Measurements from ENCODE around the gene KNOP1. TPM values are rescaled to one million over a fixed set of nuclear protein-coding genes. Genes with fewer than 3 reads are reported as not detected.
"Not testable (repeated sequence)": the region's sequence is repeated elsewhere in the genome, so short reads cannot be mapped to it uniquely, and the experiment has no call there.

The KNOP1 gene
- total RNA-seq, 1 donor from 2014 or later, result 16.5 TPM

DNA sequence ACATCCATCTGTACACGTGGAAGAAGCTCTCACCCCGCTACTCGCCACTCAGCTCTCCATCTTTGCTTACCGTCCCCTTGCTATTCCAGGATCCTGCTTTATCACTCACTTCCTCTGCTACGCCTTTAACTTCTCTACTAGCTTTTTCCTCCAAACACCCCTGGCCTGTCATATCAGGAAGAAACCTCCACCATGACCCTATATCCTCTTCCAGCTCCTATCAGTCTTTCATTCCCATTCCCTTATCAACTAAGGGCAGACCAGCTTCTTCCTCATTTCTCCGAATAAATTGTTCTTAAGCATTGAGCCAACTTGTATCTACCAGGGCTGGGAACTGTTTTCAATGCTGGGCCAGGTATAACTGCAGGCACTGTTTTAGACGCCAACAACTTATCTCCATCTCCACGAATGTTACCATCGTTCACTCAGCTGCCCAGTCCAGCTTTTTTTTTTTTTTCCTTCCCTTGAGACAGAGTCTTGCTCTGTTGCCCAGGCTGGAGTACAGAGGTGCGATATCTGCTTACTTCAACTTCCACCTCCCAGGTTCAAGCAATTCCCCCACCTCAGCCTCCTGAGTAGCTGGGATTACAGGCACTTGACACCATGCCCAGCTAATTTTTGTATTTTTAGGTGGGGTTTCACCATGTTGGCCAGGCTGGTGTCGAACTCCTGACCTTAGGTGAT, 4.4 kb upstream of the KNOP1 start:
- H3K4me3 ChIP-seq (ENCODE audit: low read depth, low read length), result no peak overlapping the region
- no peak for DNase-seq (ENCODE audit: low read depth)
- TF ChIP-seq, protein P1, sequence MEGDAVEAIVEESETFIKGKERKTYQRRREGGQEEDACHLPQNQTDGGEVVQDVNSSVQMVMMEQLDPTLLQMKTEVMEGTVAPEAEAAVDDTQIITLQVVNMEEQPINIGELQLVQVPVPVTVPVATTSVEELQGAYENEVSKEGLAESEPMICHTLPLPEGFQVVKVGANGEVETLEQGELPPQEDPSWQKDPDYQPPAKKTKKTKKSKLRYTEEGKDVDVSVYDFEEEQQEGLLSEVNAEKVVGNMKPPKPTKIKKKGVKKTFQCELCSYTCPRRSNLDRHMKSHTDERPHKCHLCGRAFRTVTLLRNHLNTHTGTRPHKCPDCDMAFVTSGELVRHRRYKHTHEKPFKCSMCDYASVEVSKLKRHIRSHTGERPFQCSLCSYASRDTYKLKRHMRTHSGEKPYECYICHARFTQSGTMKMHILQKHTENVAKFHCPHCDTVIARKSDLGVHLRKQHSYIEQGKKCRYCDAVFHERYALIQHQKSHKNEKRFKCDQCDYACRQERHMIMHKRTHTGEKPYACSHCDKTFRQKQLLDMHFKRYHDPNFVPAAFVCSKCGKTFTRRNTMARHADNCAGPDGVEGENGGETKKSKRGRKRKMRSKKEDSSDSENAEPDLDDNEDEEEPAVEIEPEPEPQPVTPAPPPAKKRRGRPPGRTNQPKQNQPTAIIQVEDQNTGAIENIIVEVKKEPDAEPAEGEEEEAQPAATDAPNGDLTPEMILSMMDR (conservative IDR thresholded peaks at IDR 0.05; ENCODE audit: low read depth, low read length), result no peak

DNA sequence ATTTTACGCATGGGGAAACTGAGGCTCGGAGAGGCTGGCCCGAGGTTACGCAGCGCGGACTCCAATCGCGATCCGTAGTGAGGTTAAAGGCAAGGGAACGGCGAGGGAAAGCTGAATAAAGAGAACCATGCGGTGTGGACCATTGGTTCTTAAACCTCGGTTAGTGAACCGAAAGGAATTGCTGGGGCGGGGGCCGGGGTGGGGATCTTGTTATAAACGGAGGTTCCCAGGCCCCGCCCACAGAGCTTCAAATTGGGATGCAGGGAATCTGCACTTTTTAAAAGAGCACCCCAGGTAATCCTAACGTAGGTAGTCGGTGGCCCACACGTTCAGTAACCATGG, 568 bp upstream of the KNOP1 start:
- TF ChIP-seq, protein P1 (conservative IDR thresholded peaks at IDR 0.05; ENCODE audit: low read depth, low read length), result no peak
- peak overlapping the region; percentile 98 for H3K4me3 ChIP-seq (ENCODE audit: low read depth, low read length)
- DNase-seq (ENCODE audit: low read depth), result no peak

DNA sequence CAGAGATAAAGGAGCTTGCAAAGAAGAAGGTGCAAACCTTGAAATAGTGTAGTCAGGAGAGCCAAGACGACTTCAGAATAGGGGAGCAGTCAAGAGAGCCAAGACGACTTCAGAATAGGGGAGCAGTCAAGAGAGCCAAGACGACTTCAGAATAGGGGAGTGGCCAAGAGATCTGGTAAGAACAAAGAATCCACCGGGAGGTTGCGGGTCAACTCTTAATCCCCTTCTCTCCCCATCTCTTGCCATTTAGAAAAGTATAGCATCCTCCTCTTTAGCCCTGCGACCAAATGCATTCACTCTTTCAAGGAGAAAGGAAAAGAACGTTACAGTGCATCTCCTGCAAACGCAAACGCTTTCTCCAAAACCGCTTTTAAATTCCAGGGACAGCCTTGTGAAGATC, 713 bp downstream of the KNOP1 start:
- no peak for DNase-seq (ENCODE audit: low read depth)
- TF ChIP-seq, protein P1 (conservative IDR thresholded peaks at IDR 0.05; ENCODE audit: low read depth, low read length), result no peak
- peak overlapping the region; percentile 98 for H3K4me3 ChIP-seq (ENCODE audit: low read depth, low read length)

DNA sequence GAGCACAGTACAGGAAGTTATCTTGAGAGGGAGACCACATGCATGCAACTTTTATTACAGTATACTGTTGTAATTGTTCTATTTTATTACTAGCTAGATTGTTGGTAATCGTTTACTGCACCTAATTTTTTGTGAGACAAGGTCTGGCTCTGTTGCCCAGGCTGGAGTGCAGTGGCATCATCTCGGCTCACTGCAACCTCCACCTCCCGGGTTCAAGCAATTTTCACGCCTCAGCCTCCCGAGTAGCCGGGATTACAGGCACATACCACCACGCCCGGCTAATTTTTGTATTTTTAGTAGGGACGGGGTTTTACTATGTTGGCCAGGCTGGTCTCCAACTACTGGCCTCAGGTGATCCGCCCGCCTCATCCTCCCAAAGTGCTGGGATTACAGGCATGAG, 1.3 kb downstream of the KNOP1 start:
- peak overlapping the region; percentile 98 for H3K4me3 ChIP-seq (ENCODE audit: low read depth, low read length)
- DNase-seq (ENCODE audit: low read depth), result not testable (repeated sequence)

DNA sequence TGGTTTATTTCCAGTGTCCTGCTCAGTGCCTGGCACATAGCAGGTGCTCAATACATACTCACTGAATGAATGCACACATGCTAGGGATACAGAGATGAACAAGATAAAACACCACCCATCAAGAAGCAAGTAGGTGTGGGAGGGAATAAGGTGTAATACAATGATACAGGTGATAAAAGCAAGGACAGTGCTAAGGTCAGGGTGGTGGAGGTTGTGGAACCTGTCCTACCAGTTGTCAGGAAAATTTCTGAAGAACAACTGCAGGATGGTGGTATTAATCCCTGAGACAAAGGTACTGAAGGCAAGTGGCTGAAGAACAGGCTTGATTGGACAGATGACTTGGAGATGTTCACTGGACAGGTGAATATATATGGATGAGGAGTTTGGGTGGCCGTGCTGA, 1.8 kb downstream of the KNOP1 start:
- no peak overlapping the region for H3K4me3 ChIP-seq (ENCODE audit: low read depth, low read length)
- no peak for DNase-seq (ENCODE audit: low read depth)
- TF ChIP-seq, protein P1 (conservative IDR thresholded peaks at IDR 0.05; ENCODE audit: low read depth, low read length), result no peak

DNA sequence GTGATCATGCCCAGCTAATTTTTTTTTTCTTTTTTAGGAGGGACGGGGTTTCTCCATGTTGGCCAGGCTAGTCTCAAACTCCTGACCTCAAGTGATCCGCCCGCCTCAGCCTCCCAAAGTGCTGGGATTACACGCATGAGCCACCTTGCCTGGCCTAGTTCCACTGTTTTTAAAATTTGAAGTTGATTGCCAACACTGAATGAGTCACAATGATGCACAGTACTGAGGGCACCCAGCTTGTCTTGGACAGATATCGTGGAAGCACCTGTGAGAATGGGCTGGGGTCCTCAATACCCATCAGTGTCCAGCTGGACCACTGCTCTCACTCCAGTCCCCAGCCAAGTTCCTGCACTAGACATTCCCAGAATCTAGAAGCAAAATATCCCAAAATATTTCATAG, 2.5 kb downstream of the KNOP1 start:
- TF ChIP-seq, protein P1 (conservative IDR thresholded peaks at IDR 0.05; ENCODE audit: low read depth, low read length), result no peak
- no peak for DNase-seq (ENCODE audit: low read depth)
- no peak overlapping the region for H3K4me3 ChIP-seq (ENCODE audit: low read depth, low read length)

DNA sequence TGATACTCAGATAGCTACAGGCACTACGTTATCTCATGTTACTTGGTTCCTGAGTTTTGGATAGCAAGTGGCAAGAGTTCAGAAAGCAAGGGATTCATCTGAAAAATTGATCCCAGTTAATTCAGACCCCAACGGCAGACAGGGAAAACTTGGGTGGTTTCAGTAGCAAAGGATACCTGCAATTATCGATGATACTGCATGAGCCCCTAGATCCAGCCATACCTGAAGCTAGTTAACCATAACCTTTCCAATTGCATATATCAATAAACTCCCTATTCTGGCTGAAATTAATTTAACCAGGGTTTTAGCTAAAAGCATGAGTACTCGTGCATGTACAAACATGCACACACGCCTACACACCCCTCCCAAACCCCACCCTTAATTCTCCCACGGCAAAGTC, 4.3 kb downstream of the KNOP1 start:
- TF ChIP-seq, protein P1 (conservative IDR thresholded peaks at IDR 0.05; ENCODE audit: low read depth, low read length), result no peak
- no peak overlapping the region for H3K4me3 ChIP-seq (ENCODE audit: low read depth, low read length)
- DNase-seq (ENCODE audit: low read depth), result no peak
